ENCODE results near the gene CTNNA1.

The CTNNA1 gene

DNA sequence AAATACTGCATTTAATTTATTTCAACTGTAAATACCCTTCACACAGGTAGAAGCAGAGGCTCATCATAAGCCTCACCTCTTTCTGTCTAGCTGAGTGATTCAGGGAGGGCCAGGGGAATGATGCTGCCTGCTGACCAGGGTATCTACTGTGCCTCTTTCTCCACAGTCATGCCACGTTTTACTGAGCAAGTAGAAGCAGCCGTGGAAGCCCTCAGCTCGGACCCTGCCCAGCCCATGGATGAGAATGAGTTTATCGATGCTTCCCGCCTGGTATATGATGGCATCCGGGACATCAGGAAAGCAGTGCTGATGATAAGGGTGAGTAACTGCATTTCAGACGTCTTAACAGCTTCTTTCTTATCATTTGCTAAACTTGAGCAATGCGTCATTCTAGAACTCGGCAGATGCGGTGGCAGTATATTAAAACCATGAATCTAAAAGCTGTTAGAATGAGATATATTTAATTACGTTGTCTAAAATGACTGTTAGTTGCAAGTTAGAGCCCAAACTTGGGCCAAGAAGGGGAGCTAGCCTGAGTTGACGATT lies 171.9 kb downstream of the CTNNA1 start:
- no peaks in the 10 kb centered on the region for H3K4me1 Mint-ChIP-seq
- DNase-seq (no peak), ATAC-seq (no peak)
- no peak overlapping the region for H3K27ac Mint-ChIP-seq
- no peak overlapping the region for H3K4me3 Mint-ChIP-seq
- H3K9me3 Mint-ChIP-seq = no peaks in the 10 kb centered on the region
- H3K27me3 Mint-ChIP-seq = no peaks in the 10 kb centered on the region

DNA sequence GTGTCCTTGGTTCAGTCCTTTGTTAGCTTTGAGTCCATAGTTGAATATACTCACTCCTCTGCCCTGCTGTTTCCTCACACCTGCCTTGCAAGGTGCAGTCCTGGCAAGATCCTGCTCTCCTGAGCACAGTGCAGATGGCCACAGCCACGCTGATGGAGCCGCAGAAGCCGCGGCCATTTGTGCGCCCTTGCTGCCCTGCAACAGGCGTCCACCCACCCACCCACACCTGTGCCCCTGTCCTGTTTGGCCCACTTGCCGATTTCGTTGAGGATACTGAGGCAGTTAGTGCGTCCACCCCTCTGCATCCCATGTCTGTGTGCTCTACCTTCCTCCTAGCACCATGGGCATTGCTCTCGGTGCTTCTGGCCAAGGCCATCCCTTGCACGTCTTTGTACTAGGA lies 173.0 kb downstream of the CTNNA1 start:
- Mint-ChIP-seq H3K4me3 (no peak overlapping the region), H3K27ac (no peak overlapping the region), H3K9me3 (no peaks in the 10 kb centered on the region), H3K4me1 (no peaks in the 10 kb centered on the region), H3K27me3 (no peaks in the 10 kb centered on the region)
- ATAC-seq = no peak
- DNase-seq = no peak

DNA sequence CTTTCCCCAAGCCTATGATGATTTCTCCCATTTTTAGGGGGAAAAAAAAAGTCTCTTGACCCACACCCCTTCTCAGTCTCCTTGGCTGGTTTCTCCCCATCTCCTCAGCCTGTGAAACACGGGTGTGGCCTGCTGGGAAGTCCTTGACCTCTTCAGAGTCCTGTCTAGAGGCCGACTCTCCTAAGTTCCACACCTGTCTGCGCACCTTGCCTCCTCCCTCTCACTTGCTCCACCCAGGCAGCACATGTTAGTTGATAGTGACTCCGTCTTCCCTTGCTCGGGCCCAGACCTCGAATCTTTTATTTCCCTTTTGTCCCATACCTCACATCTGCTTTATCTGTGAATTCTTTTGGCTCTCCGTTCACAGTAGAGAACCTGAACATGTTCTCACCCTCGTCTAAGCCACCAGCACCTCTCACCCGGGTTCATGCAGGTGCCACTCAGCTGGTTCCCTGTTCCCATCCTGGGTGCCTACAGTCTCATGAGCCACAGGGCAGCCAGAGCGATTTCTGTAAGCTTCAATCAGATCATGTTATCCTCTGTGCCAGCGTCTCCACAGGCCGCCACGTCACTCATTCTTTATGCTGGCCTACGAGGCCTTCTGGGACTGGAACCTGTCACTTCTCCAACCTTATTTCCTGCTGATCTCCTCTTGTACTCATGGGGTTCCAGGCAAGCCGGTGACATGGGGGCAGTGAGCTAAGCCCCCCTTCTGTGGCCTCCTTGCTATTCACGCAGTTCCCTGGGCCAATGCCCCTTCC lies 173.6 kb downstream of the CTNNA1 start:
- Mint-ChIP-seq H3K27ac (no peak overlapping the region), H3K4me3 (no peak overlapping the region)

DNA sequence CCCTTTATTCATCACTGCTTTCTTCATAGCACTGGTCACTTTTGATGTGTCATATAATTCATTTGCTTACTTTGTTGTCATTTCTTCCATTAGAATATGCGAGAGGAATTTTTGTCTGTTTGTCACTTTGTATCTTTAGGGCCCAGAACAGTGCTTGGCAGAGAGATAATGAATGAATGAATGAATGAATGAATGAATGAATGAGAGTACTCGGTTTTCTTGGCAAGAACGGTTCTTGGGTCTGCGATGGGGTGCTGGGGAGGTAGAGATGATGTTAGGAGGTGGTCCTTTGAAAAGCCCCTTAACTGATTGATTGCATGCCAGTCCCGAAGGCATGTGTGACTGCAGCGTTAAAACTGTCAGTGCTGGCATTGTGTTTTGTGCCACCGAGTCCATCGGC lies 174.3 kb downstream of the CTNNA1 start:
- H3K4me1 Mint-ChIP-seq = no peaks in the 10 kb centered on the region
- no peaks in the 10 kb centered on the region for H3K9me3 Mint-ChIP-seq
- DNase-seq (no peak), ATAC-seq (no peak)
- no peak overlapping the region for H3K4me3 Mint-ChIP-seq
- no peak overlapping the region for H3K27ac Mint-ChIP-seq
- H3K27me3 Mint-ChIP-seq = no peaks in the 10 kb centered on the region

More for the DNA sequence above, 173.6 kb downstream of the CTNNA1 start:
- Mint-ChIP-seq H3K27me3 (no peaks in the 10 kb centered on the region), H3K9me3 (no peaks in the 10 kb centered on the region), H3K4me1 (no peaks in the 10 kb centered on the region)
- DNase-seq (no peak), ATAC-seq (no peak)

DNA sequence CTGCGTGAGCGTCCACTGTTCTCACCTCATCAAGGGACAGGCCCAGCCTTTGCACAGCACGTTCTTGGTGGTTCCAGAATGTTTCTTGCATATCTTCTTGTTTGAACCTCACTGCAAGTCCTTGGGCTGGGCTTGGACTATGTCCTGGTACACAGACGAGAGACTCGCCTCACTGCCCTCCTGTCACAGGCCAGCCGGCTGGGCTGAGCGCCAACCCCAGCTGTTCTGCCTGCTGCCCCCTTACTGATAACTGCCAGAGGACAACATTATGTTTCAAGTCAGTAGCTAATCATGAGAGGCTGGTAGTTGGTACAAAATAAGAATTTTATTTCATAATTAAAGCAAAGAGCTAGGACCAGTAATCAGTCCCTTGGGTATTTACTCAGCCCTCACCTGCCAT lies 174.8 kb downstream of the CTNNA1 start:
- ATAC-seq = no peak
- H3K27me3 Mint-ChIP-seq = no peaks in the 10 kb centered on the region
- no peak overlapping the region for H3K4me3 Mint-ChIP-seq
- no peak for DNase-seq
- no peak overlapping the region for H3K27ac Mint-ChIP-seq
- no peaks in the 10 kb centered on the region for H3K4me1 Mint-ChIP-seq
- H3K9me3 Mint-ChIP-seq = no peaks in the 10 kb centered on the region

- DNase-seq (no peak), ATAC-seq (no peak)
- Mint-ChIP-seq H3K4me3 (no peak overlapping the region), H3K27me3 (no peaks in the 10 kb centered on the region), H3K27ac (no peak overlapping the region), H3K4me1 (no peaks in the 10 kb centered on the region), H3K9me3 (no peaks in the 10 kb centered on the region)
Observed at GRCh38 chr5:138929571-138929955, 176.3 kb downstream of the CTNNA1 start.

GRCh38 chr5:138930371-138931097 lies 177.3 kb downstream of the CTNNA1 start:
- DNase-seq = no peak
- Mint-ChIP-seq H3K27ac (no peak overlapping the region), H3K4me3 (no peak overlapping the region), H3K9me3 (no peaks in the 10 kb centered on the region), H3K27me3 (no peaks in the 10 kb centered on the region), H3K4me1 (no peaks in the 10 kb centered on the region)
- no peak for ATAC-seq

GRCh38 chr5:138932171-138932810 lies 179.1 kb downstream of the CTNNA1 start:
- no peaks in the 10 kb centered on the region for H3K9me3 Mint-ChIP-seq
- no peak overlapping the region for H3K27ac Mint-ChIP-seq
- DNase-seq (no peak), ATAC-seq (no peak)
- H3K27me3 Mint-ChIP-seq = no peaks in the 10 kb centered on the region
- no peaks in the 10 kb centered on the region for H3K4me1 Mint-ChIP-seq
- H3K4me3 Mint-ChIP-seq = no peak overlapping the region

DNA sequence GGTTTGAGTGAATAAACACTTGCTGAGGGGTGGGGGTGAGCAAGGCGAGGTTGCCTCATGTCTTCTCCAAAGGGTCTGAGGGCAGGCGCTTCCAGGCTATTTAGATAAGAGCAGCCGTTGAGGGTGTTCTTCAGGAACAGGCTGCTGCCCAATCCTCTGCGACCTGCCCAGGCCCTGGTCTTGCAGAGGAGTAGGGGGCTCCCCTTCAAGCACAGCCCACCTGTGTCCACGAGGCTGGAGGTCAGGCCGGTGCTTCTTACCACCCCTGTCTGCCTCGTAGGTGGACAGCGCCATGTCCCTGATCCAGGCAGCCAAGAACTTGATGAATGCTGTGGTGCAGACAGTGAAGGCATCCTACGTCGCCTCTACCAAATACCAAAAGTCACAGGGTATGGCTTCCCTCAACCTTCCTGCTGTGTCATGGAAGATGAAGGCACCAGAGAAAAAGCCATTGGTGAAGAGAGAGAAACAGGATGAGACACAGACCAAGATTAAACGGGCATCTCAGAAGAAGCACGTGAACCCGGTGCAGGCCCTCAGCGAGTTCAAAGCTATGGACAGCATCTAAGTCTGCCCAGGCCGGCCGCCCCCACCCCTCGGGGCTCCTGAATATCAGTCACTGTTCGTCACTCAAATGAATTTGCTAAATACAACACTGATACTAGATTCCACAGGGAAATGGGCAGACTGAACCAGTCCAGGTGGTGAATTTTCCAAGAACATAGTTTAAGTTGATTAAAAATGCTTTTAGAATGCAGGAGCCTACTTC lies 180.5 kb downstream of the CTNNA1 start:
- Mint-ChIP-seq H3K27me3 (no peaks in the 10 kb centered on the region), H3K9me3 (no peaks in the 10 kb centered on the region), H3K4me3 (no peak overlapping the region), H3K27ac (no peak overlapping the region), H3K4me1 (no peaks in the 10 kb centered on the region)
- DNase-seq = no peak
- no peak for ATAC-seq

DNA sequence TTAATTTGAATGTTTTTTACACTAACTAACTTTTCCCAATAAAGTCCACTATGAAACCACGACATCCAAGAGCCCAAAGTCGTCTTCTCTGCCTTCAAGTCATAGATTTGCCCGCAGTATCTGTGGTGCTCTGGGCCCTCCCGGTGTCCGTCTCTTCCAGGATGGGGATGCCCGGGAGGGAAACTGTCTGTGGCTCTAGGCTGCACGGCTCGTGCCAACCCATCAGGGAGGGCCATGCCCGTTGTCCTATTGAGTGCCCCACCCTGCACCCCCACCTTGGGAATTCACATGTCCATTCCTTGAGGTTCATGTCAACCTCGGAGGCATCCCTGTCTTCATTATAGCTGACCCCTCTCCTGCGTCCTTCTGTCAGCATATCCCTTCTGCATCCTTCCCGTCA lies 181.7 kb downstream of the CTNNA1 start:
- Mint-ChIP-seq H3K9me3 (no peaks in the 10 kb centered on the region), H3K4me3 (no peak overlapping the region), H3K4me1 (no peaks in the 10 kb centered on the region), H3K27ac (no peak overlapping the region), H3K27me3 (no peaks in the 10 kb centered on the region)
- DNase-seq (no peak), ATAC-seq (no peak)

DNA sequence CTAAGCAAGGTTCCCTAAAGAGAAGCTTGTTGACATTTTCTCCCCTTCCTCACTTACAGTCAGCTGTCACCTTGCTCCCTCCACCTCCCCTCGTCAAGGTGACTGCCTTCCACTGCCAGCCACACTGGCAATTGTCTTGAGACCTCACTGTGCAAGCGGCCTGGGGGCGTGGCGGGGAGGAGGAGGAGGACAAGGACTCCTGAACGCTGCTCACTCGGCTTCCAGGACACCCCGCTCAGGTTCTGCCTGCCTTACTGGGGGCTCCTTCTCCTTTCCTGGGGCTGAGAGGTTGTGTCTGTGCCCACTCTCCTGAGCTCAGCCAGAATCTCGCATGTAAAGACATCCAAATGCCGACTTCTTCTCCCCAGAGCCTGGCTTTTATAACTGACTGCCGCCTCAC lies 182.2 kb downstream of the CTNNA1 start:
- Mint-ChIP-seq H3K4me1 (peaks cover under 1% of the 10 kb centered on the region), H3K27me3 (no peaks in the 10 kb centered on the region), H3K4me3 (no peak overlapping the region), H3K9me3 (no peaks in the 10 kb centered on the region), H3K27ac (peak overlapping the region in 1 of 2 donors; percentile 63)
- DNase-seq = no peak
- ATAC-seq = no peak

DNA sequence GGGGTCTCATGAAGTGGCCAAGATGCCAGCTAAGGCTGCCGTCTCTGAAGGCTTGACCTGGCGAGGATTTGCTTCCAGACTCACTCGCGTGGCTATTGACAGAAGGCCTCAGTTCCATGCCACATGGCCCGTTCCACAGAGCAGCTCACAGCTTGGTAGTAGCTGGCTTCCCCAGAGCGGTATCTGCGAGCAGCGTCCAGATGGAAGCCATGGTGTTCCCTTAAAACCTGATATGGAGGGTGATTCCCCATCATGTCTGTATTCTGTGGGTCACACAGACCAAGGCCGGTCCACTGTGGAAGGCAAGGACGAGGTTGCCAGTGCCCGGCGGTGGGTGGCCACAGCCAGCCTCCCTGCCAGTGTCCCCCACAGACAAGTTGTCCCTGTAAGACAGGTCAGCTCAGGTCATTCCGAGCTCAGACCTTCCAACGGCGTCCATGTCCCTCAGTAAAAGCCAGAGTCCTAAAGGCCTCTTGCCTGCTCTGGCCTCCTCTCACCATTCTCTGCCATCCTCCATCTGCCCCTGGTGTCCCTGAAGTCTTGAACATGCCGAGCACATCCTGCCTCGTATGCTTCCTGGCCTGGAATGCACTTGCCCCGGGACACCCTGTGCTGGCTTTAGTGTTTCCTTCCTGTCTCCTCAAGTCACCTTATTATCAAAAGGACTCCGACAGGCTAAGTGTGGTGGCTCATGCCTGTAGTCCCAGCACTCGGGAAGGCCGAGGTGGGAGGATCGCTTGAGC lies 183.2 kb downstream of the CTNNA1 start:
- DNase-seq = no peak
- no peaks in the 10 kb centered on the region for H3K27me3 Mint-ChIP-seq
- no peaks in the 10 kb centered on the region for H3K9me3 Mint-ChIP-seq
- no peak for ATAC-seq
- no peak overlapping the region for H3K27ac Mint-ChIP-seq
- peaks cover 10% of the 10 kb centered on the region for H3K4me1 Mint-ChIP-seq
- no peak overlapping the region for H3K4me3 Mint-ChIP-seq

- H3K4me3 Mint-ChIP-seq = no peak overlapping the region
- no peaks in the 10 kb centered on the region for H3K27me3 Mint-ChIP-seq
- H3K27ac Mint-ChIP-seq = no peak overlapping the region
- ATAC-seq (no peak), DNase-seq (no peak)
- H3K4me1 Mint-ChIP-seq = peaks cover 11% of the 10 kb centered on the region
- H3K9me3 Mint-ChIP-seq = peaks cover 0 to 5% of the 10 kb centered on the region in 2 donors
Observed at GRCh38 chr5:138936968-138937345, 183.7 kb downstream of the CTNNA1 start.

DNA sequence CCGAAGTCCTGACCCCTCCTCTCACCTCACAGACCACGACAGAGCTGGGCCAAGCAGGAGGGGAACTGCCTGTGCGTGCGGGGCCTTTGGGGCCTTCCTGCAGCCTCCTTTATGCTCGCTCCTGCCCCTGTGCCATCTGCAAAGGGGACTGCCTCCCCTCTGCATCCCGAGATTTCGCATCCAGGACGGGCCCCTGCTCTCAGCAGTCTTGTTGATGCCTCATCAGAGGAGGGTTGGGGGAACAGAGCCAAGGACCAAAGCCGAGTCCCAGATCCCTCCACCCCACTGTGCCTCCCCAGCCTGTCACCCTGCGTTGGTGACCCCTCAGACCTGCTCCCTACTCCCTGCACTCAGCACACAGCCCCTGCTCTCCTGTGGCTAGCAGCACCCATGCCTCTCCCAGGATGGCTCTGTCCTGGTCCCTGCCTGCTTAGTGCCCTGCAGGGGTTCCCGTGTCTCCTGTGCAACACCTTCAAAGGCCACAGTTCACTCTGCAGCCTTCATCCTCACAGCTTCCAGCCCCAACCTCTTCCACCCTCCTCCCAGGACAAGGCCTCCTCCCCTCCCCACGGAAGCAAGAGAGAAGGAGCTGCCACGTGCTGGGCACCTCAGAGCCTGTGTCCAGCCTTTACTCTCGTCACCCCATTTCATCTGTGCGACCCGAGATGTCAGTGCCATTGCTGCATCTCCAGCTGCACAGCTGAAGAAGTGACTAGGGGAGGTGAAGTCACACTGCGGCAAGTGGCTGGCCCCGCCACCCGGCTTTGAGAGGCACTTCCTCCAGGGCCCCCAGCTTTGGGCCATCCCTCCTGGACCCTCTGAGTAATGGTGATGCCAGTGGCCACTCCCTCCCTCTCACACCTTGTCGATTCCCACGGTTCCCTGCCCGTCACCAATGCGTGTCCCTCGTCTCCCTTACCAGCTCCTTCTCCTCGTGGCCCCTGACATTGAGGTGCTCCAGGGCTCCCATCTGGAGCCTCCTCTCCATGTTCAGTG lies 184.5 kb downstream of the CTNNA1 start:
- DNase-seq (no peak), ATAC-seq (peak; percentile 31)
- Mint-ChIP-seq H3K9me3 (peaks cover 0 to 6% of the 10 kb centered on the region in 2 donors), H3K4me3 (no peak overlapping the region), H3K27ac (peak overlapping the region in 1 of 2 donors; percentile 55), H3K27me3 (no peaks in the 10 kb centered on the region), H3K4me1 (peaks cover 11% of the 10 kb centered on the region)

Data from stimulated activated naive CD8-positive, alpha-beta T cell treated with anti-CD3 and anti-CD28 coated beads, Interleukin-15, amount 100 ng/mL, for 72 hours (primary cell).